Measurements from ENCODE around the gene MAP4K3.

- no peak for TF ChIP-seq CTCF (conservative IDR thresholded peaks at IDR 0.05; ENCODE audit: low read length)
- no peak for TF ChIP-seq EZH2phosphoT487 (IDR thresholded peaks at IDR 0.05; ENCODE audit: borderline replicate concordance, low read depth, low read length)
Measured at GRCh38 chr2:39385172-39385571, 51.9 kb downstream of the MAP4K3 start.
